ENCODE data around the gene SLCO4A1.

GRCh38 chr20:62642051-62642665 is at the start of gene SLCO4A1:
- TF ChIP-seq CTCF (IDR thresholded peaks at IDR 0.05) (no peak), EP300 (IDR thresholded peaks at IDR 0.05) (no peak)

Data from sigmoid colon (tissue), 4 donors.